Measurements from ENCODE around the gene PLEKHA6.

PLEKHA6 gene

DNA sequence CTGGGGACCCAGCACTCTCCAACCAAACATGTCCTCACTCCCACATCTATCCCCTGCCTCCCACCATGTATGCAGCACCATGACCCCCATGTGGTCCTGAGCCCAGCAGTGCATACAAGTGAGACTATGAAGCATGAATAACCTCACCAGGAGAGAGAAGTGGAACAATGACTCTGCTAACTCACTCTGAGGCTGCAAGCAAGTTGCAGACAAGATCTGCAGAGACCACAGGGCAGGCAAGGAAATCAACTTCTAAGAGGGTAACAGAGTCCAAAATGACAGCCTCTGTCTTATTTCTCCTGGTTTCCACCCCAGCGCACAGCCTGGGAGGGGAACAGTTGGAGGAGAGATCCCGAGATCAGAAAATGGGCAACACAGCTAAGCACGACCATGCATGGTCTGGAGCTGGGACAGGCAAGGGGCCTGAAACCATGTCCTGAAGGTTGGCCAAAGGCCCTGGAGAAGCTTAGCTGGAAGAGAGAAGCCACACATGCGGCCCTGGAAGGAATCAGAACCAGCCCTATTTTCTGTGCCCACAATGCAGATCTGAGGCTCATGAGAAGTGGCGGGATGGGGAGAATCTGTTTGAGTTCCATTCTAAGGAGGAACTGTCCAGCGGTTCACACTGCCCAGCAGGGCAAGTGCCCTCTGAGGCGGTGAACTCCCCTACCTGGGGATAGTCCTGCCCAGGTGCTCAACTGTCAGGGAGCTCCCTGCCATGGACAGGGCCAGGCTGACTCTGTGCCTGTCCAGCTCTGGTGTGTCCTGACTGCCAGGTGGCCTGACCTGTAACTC is 181.0 kb downstream of the PLEKHA6 start:
- FAIRE-seq: no peak

DNA sequence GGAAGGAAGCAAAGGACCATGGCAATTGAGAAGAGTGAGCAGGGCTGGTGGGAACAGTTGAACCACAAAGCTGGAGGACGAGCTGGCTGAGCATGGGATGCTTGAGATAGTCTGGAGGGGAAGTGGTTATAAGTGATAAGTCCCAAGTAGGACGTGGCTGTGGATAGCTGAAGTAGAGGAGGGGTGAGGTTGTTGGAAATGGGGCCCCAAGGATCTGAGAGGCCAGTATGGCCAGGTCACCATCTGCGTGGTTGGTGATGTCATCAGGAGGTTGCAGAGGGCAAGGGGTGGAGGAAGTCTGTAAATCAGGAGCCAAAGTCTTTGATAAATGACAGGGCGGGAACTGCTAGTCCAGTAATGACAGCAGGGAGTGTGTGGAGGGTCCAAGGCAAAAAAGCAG is 182.6 kb downstream of the PLEKHA6 start:
- FAIRE-seq: no peak

DNA sequence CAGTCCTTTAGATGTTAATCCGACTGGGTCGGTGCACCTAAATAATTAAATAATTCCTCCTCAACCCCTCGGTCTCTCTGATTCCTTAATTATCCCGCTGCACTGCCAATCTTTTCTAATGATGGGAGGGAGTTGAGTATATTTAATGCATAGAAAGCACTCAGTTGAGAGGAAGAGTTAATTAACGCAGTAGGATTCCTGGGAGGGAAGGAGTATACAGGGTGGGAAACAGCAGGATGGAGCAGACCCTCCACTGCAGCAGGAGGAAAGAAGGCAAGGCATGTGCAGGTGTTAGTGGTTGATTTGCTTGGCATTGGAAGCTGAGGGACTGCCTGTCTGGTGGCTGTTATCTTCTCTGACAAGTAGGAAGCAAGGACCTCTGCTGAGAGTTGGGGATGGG is 183.7 kb downstream of the PLEKHA6 start:
- FAIRE-seq: no peak

DNA sequence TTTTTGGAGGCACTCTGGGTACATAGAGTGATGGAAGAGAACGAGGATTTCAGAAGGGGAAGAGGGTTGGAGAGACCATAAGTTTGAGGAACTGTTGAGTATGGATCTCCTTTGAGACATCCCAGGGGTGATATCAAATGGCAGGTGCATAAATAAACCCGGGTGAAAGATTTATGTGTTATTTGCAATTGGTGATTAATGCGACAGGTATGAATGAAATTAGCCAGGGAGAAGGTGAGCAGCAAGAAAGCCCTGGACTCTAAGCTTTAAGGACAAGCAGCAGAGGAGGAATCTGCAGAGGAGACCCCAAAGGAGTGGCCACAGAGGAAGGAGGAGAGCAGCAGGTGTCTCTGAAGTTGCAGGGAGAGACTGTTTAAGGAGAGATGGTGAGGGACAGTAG is 184.8 kb downstream of the PLEKHA6 start:
- FAIRE-seq: no peak

GRCh38 chr1:204172404-204173029 is 187.2 kb downstream of the PLEKHA6 start:
- no peak for FAIRE-seq

DNA sequence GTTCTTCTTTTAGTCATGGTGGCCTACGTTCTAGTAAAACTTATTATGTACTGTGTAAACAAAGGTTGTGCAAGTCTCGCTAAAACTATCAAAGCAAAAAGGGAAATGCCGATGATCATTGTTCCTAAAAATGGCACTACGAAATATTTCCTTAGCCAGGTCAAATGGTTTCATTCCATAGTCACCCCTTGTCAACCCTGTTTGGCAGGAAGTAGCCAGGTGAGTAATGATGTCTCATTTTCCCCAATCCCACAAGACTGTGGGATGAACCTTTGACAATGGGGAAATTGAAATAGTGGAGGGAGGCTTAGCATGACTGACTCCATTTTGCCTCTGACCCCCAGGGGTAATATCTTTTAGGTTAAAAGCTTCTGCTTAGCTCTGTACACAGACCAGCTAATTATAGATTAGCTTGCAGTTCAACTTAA is 188.0 kb downstream of the PLEKHA6 start:
- FAIRE-seq: no peak

DNA sequence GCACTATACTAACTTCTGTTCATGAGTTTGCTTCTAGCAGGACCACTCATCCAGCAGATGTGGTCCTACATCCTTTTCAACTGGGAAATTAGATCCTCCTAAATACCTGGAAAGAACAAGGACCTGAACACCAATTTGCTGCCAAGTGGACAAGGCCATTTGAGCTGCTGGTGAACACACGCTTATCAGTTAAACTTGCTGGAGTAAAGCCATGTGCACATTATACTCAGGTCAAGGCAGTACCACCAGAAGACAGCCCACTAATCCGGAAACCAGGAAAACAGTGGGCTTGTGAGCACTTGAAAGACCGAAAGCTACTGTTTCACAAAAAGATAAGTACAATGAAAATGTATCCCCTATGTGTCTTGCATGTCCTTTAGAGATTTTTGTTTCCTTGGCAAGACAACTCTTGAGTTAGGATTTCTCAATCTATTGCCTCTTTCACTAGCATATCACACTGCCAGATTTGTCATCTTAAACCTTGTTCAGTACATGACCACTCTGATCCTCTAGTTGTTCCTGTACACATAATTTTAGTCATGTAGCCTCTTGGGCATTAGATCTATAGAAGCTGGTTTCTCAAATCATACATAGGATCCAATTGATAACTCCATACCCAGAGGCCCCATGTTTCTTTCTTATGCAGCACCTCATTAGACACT is 189.1 kb downstream of the PLEKHA6 start:
- no peak for FAIRE-seq

GRCh38 chr1:204169858-204170257 is 189.9 kb downstream of the PLEKHA6 start:
- no peak for FAIRE-seq
